GM12891 (cell line): ENCODE measurements around the gene HEMK1.

Experiments
- POLR2A ChIP-seq: IDR thresholded peaks from 2 replicates; pipeline ENCODE4 v1.6.1; 2011; ENCODE audit warnings: low read depth, low read length, control low read depth
- POLR2AphosphoS5 ChIP-seq: IDR thresholded peaks from 2 replicates; pipeline ENCODE4 v1.6.1; 2011; ENCODE audit warnings: low read depth, low read length, control low read depth
- POU2F2 ChIP-seq: IDR thresholded peaks from 2 replicates; pipeline ENCODE4 v1.6.1; 2011; ENCODE audit warnings: low read depth, mild to moderate bottlenecking, control low read depth, low read length, moderate library complexity

GRCh38 chr3:50635066-50635465, 65.7 kb downstream of the HEMK1 start:
- TF ChIP-seq POLR2AphosphoS5 (no peak), POU2F2 (no peak), POLR2A (no peak)
